K562 (cell line): ENCODE results near the gene PHOX2A. TPM values are rescaled to one million over a fixed set of nuclear protein-coding genes. Genes with fewer than 3 reads are reported as not detected.

Source experiments
- ATAC-seq: fragments of 200-7000 bp; cut with Tn5 transposase; 3 replicates; pipeline ENCODE4 v1.9.1; 2020; ENCODE audit warnings: moderate library complexity
- BruUV-seq: library from RNA; stranded (reverse); fragments of 400-500 nt; replicated peaks from 2 replicates; lab custom pipeline; 2021; lab: Mats Ljungman, UMichigan
- CTCF ChIA-PET: fragments of 300-600 bp; formaldehyde crosslinking; extraction: SDS; loops from one replicate; lab custom pipeline; 2021; ENCODE audit warnings: low intra/inter-chr PET ratio; lab: Yijun Ruan, JAX
- POLR2A ChIA-PET: fragments of 300-600, 350-650 bp; sonication (Branson Sonifier 250); formaldehyde crosslinking; extraction: SDS; loops from one replicate; lab custom pipeline; 2021; ENCODE audit warnings: antibody characterized with exemption, inconsistent platforms; lab: Yijun Ruan, JAX
- DNase-seq, 4 experiments: peaks; one replicate each; pipeline versions ENCODE4 v3.0.0 to v3.0.0-alpha.2; 2011 to 2018; ENCODE audit warnings: low spot score in 3 of 4, mixed read lengths in 3 of 4; ENCODE audit errors: extremely low read depth in 1 of 4
- FAIRE-seq: peaks from 2 replicates; lab custom pipeline; 2011; peaks lifted over from hg19 to GRCh38; lab: Jason Lieb, UNC
- H2AFZ ChIP-seq: 2 replicates; pipeline ENCODE4 v1.6.0; 2011; ENCODE audit warnings: low read depth, low read length, control low read depth, inconsistent platforms
- H3K27ac ChIP-seq: fragments of 200-600 bp; 3 replicates; pipeline ENCODE4 v1.8.0; 2011; ENCODE audit warnings: low read depth, mild to moderate bottlenecking, control low read depth, inconsistent platforms, low read length, moderate library complexity, mixed read lengths; ENCODE audit errors: extremely low read depth
- H3K27me3 ChIP-seq, 2 experiments: fragments of 300-600 bp in 1 of 2; 2 replicates in 1 of 2; 3 replicates in 1 of 2; pipeline versions ENCODE4 v1.6.0 to v1.8.0; 2011; ENCODE audit warnings: inconsistent platforms in 2 of 2, low read length in 2 of 2, mild to moderate bottlenecking in 1 of 2, mixed read lengths in 1 of 2, moderate library complexity in 1 of 2; ENCODE audit not compliant: control insufficient read depth in 2 of 2, insufficient read depth in 2 of 2
- H3K36me3 ChIP-seq: fragments of 300-600 bp; 3 replicates; pipeline ENCODE4 v1.8.0; 2011; ENCODE audit warnings: mild to moderate bottlenecking, low read length, inconsistent platforms; ENCODE audit not compliant: control insufficient read depth, insufficient read depth
- H3K4me1 ChIP-seq, 2 experiments: fragments of 200-600 bp in 1 of 2; replicated peaks in 1 of 2; 2 replicates in 1 of 2; 3 replicates in 1 of 2; pipeline versions ENCODE4 v1.5.1 to v1.8.0; 2011; ENCODE audit warnings: inconsistent platforms in 2 of 2, low read length in 2 of 2, mild to moderate bottlenecking in 1 of 2, mixed read lengths in 1 of 2, moderate library complexity in 1 of 2; ENCODE audit not compliant: control insufficient read depth in 2 of 2, insufficient read depth in 2 of 2
- H3K4me2 ChIP-seq: 2 replicates; pipeline ENCODE4 v1.6.1; 2011; ENCODE audit warnings: low read length, control low read depth, inconsistent platforms, mixed read lengths; ENCODE audit not compliant: insufficient read depth
- H3K4me3 ChIP-seq: fragments of 200-600 bp; sonication (generic), shearing (Covaris generic); 2 replicates; pipeline ENCODE4 v1.5.1; 2016; ENCODE audit warnings: control low read depth, inconsistent platforms
- H3K79me2 ChIP-seq: fragments of 200-600 bp; 3 replicates; pipeline ENCODE4 v1.8.0; 2011; ENCODE audit warnings: low read length, inconsistent platforms; ENCODE audit not compliant: control insufficient read depth, insufficient read depth
- H3K9ac ChIP-seq, 2 experiments: 2 replicates each; pipeline versions ENCODE4 v1.6.0 to v1.6.1; 2011; ENCODE audit warnings: low read depth in 2 of 2, low read length in 2 of 2, control low read depth in 1 of 2, inconsistent platforms in 1 of 2, mild to moderate bottlenecking in 1 of 2, mixed read lengths in 1 of 2; ENCODE audit not compliant: insufficient read depth in 1 of 2
- H3K9me1 ChIP-seq: one replicate; pipeline ENCODE4 v1.6.0; 2011; ENCODE audit warnings: inconsistent platforms, mild to moderate bottlenecking, low read length, moderate library complexity; ENCODE audit not compliant: control insufficient read depth, insufficient read depth
- H3K9me3 ChIP-seq: replicated peaks from 2 replicates; pipeline ENCODE4 v1.5.1; 2011; ENCODE audit warnings: low read depth, low read length, inconsistent platforms; ENCODE audit not compliant: control insufficient read depth, insufficient read depth
- H4K20me1 ChIP-seq: replicated peaks from 2 replicates; pipeline ENCODE4 v1.6.1; 2011; ENCODE audit warnings: low read length, inconsistent platforms, mixed read lengths; ENCODE audit not compliant: control insufficient read depth, insufficient read depth
- CBX3 ChIP-seq, 2 experiments: IDR thresholded peaks; 1 replicate in 1 of 2; 2 replicates in 1 of 2; pipeline ENCODE4 v1.6.1; 2012; ENCODE audit warnings: inconsistent platforms in 2 of 2, low read length in 2 of 2, borderline replicate concordance in 1 of 2, control low read depth in 1 of 2
- HDAC8 ChIP-seq: fragments of 450-650 bp; IDR thresholded peaks from 2 replicates; pipeline ENCODE4 v1.6.1; 2016; ENCODE audit warnings: mild to moderate bottlenecking, missing genetic modification characterization, moderate library complexity, missing compliant biosample characterization
- POLR2H ChIP-seq: IDR thresholded peaks from 2 replicates; pipeline ENCODE4 v1.6.1; 2016; ENCODE audit warnings: missing genetic modification characterization, low read depth, mild to moderate bottlenecking, control low read depth, missing compliant biosample characterization, moderate library complexity
- POLR3A ChIP-seq: IDR thresholded peaks from 2 replicates; pipeline ENCODE4 v1.6.1; 2011; ENCODE audit warnings: borderline replicate concordance, mild to moderate bottlenecking, moderate library complexity; ENCODE audit not compliant: insufficient read length, insufficient read depth; ENCODE audit errors: extremely low read depth
- TAF15 ChIP-seq: fragments of 200-400 bp; formaldehyde crosslinking; IDR thresholded peaks from 2 replicates; pipeline ENCODE4 v1.6.1; 2017; ENCODE audit warnings: mild to moderate bottlenecking, low read depth, low read length, moderate library complexity
- TFE3 ChIP-seq: fragments of 450-650 bp; formaldehyde crosslinking; IDR thresholded peaks from 2 replicates; pipeline ENCODE4 v1.4.0; 2020; ENCODE audit warnings: mild to moderate bottlenecking, mixed read lengths
- WGBS: fragments of 100-300 bp; shearing (Covaris generic); methylation state at CpG from one replicate; pipeline ENCODE4 v1.1.6; 2016; ENCODE audit warnings: low coverage, mixed read lengths; ENCODE audit not compliant: insufficient coverage; ENCODE audit errors: missing lambda C conversion rate; 5-methylcytosine and 5-hydroxymethylcytosine counted together
- in situ Hi-C: fragments of 300-500 bp; cut with MboI; formaldehyde crosslinking; loops from 4 replicates; pipeline ENCODE4 v1.15.0; 2018; ENCODE audit warnings: inconsistent platforms, mixed read lengths
- intact Hi-C: fragments of 100-400 bp; cut with micrococcal nuclease; formaldehyde crosslinking; loops from 2 replicates; pipeline ENCODE4 v1.14.2; 2022
- polyA plus RNA-seq, 8 experiments: library from polyadenylated mRNA; depleted of rRNA in 4 of 8; stranded (reverse) in 5 of 8; unstranded in 3 of 8; fragments of >200 nt; fragmentation: Nextera tagmentation in 2 of 8; fragmentation: Illumina TruSeq in 1 of 8; extraction: Ambion mirVana in 2 of 8; extraction: Trizol in 1 of 8; gene quantifications; 2 replicates each; pipeline versions ENCODE4 v1.2.1 to v1.2.3, GENCODE V29; 2011 to 2014; ENCODE audit warnings: inconsistent platforms in 1 of 8, missing spikeins in 1 of 8
- total RNA-seq, 7 experiments: library from RNA; depleted of rRNA in 6 of 7; stranded (reverse); fragments of >200 nt in 6 of 7; fragmentation: Illumina TruSeq in 2 of 7; extraction: Trizol in 2 of 7; gene quantifications; 2 replicates each; pipeline versions ENCODE4 v1.2.1 to v1.2.3, GENCODE V29; 2011 to 2021; ENCODE audit warnings: low replicate concordance in 1 of 7

Gene PHOX2A
- total and polyA plus RNA-seq, 9 of the 15 experiments (the other 6 are each of a cell fraction or from before 2014, with no cell fraction given): not detected

GRCh38 chr11:72257570-72257969 lies 13.6 kb upstream of the PHOX2A start (continued):
- TF ChIP-seq TFE3 (CRISPR knock-in tag) (no peak), POLR3A (no peak), HDAC8 (no peak), POLR2H (tag) (no peak)

GRCh38 chr11:72254299-72254993 lies 10.5 kb upstream of the PHOX2A start:
- Histone ChIP-seq H4K20me1 (no peaks in the 10 kb centered on the region; the same call in 1 of the 2 replicates), H3K4me2 (no peak overlapping the region), H2AFZ (no peak overlapping the region), H3K9me1 (no peaks in the 10 kb centered on the region), H3K27ac (no peak overlapping the region), H3K4me3 (no peak overlapping the region), H3K9me3 (0 out of 2 replicates have a peak, but pooled peaks cover 4% of the 10 kb centered on the region), H3K4me1 (peaks cover 0 to 5% of the 10 kb centered on the region in 2 experiments; a peak in 1 of 5 replicates), H3K36me3 (no peaks in the 10 kb centered on the region), H3K9ac (no peak overlapping the region), H3K27me3 (peaks cover 12 to 45% of the 10 kb centered on the region in 2 experiments; a peak in 4 of 5 replicates), H3K79me2 (no peaks in the 10 kb centered on the region)
- FAIRE-seq (no peak), ATAC-seq (no peak), DNase-seq (no peak)
- CTCF ChIA-PET: no interaction called here
- intact Hi-C loops: no loop called here
- in situ Hi-C loops: no loop called here
- WGBS: 7% methylated on average over 5 of the region's 5 CpGs
- POLR2A ChIA-PET: no interaction called here
- no TSS peak for BruUV-seq
- no peak for TF ChIP-seq TAF15
- TF ChIP-seq CBX3 (IDR thresholded peaks at IDR 0.05; ENCODE audit: borderline replicate concordance in 1 of 2, low read length in 2 of 2): 0 out of 3 replicates have a peak, but pooled peaks of 1 of the 2 experiments have one; percentile 70
